Activated CD8-positive, alpha-beta memory T cell treated with anti-CD3 and anti-CD28 coated beads, Interleukin-2, amount 10 ng/mL, durations not matched to agents 7 days and 5 days (primary cell): ENCODE results near the gene SMYD2. TPM values are rescaled to one million over a fixed set of nuclear protein-coding genes. Genes with fewer than 3 reads are reported as not detected.

Experiments
- ATAC-seq: fragments of 150-1000 bp; cut with Tn5 transposase; one replicate; pipeline ENCODE4 v1.10.0; 2021; ENCODE audit warnings: moderate library complexity
- CTCF ChIA-PET: fragments of 350-600 bp; sonication (Branson Sonifier 250); formaldehyde crosslinking; loops from one replicate; lab custom pipeline; 2021; ENCODE audit warnings: antibody characterized with exemption; lab: Charles Lee
- DNase-seq: peaks from one replicate; pipeline ENCODE4 v3.0.0-alpha.2; 2020
- H3K27ac Mint-ChIP-seq: one replicate; pipeline ENCODE4 v1.8.0; 2021; ENCODE audit warnings: mild to moderate bottlenecking, mixed read lengths
- H3K27me3 Mint-ChIP-seq: one replicate; pipeline ENCODE4 v1.8.0; 2021; ENCODE audit warnings: mixed read lengths
- H3K36me3 Mint-ChIP-seq: one replicate; pipeline ENCODE4 v1.8.0; 2021; ENCODE audit warnings: mild to moderate bottlenecking, mixed read lengths
- H3K4me1 Mint-ChIP-seq: one replicate; pipeline ENCODE4 v1.8.0; 2021; ENCODE audit warnings: mixed read lengths
- H3K4me3 Mint-ChIP-seq: one replicate; pipeline ENCODE4 v1.8.0; 2021; ENCODE audit warnings: mild to moderate bottlenecking, moderate library complexity, mixed read lengths
- H3K9me3 Mint-ChIP-seq: one replicate; pipeline ENCODE4 v1.8.0; 2022; ENCODE audit warnings: low read depth, mixed read lengths
- total RNA-seq, 2 experiments: library from RNA; stranded (reverse); gene quantifications; one replicate each; pipeline ENCODE4 v1.2.3, GENCODE V29; 2021

Gene SMYD2
- total RNA-seq, 2 experiments from 2014 or later, result 23.1 to 26.5 TPM

DNA sequence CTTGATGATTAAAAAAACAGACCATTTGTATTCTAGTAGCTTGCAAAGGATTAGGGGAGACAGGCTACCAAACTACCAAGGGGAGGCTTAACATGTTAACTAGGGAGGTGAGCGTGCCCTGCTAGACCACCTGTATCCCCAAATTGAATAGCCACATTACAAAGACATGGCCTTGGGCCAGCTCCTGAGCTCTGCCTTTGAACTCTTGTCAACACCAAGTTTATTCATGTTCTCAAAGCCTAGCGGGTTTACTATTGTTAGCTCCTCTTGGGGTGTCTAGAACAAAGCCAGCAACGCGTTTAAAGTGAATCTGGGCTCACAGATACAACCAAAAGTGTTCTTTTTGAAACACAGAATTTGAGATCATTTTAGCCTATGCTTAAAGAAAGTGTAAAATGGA lies 36.3 kb downstream of the SMYD2 start:
- CTCF ChIA-PET, result interaction anchor here (1.0 to 11.8 kb wide), 4 partner anchors 10 to 103 kb away, joined by 3 to 99 read pairs (median 34); no protein-coding TSS in a partner anchor
- Mint-ChIP-seq H3K27me3 (no peaks in the 10 kb centered on the region), H3K4me3 (no peak overlapping the region), H3K9me3 (no peaks in the 10 kb centered on the region), H3K4me1 (peaks cover 4% of the 10 kb centered on the region), H3K36me3 (peaks cover 2% of the 10 kb centered on the region), H3K27ac (no peak overlapping the region)
- no peak for ATAC-seq
- DNase-seq, result no peak

DNA sequence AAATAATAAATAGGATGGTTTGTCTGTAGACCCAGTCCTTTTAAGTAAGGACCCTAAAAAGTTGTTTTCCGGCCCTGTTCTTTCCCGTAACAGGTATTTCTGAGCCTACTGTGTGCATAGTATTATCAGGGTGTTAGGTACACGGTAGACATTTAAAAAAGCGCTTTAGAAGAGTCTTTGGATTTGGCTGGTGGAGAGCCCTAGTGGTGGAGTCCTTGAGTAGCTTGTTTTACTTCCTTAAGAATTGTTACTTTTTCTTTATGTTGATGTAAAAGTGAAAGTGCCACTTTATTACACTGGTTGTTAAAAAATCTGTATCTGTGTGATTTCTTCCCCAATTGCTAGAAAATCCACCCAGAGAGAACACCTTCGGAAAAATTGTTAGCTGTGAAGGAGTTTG lies 36.8 kb downstream of the SMYD2 start:
- no peak for DNase-seq
- no peak for ATAC-seq
- Mint-ChIP-seq H3K9me3 (no peaks in the 10 kb centered on the region), H3K27ac (no peak overlapping the region), H3K4me3 (no peak overlapping the region), H3K4me1 (peaks cover 4% of the 10 kb centered on the region), H3K36me3 (peaks cover 2% of the 10 kb centered on the region), H3K27me3 (no peaks in the 10 kb centered on the region)
- CTCF ChIA-PET, result interaction anchor here (1.0 to 11.8 kb wide), 3 partner anchors 13 to 103 kb away, joined by 3 to 99 read pairs (median 64); no protein-coding TSS in a partner anchor

DNA sequence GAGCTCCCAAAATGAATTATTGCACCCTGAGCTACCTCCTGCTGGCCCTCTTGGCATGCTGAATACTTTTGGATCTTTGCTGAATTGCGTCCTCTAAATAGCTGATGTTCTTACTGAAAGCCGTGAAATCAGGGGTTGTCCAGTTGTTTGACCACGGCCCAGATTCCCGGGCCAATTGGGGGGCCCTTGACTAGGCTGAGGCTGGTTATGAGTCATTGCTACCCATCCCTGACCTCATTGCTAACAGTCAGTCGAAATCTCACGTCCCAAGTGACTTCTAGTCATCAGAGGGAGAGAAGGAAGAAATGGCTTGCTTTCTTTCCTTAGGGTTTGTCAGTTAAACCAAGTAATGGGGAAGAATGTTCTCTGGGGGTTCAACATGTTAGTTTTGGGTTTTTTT lies 37.4 kb downstream of the SMYD2 start:
- no peak overlapping the region for H3K27ac Mint-ChIP-seq
- no peak overlapping the region for H3K4me3 Mint-ChIP-seq
- DNase-seq (no peak), ATAC-seq (no peak)
- no peaks in the 10 kb centered on the region for H3K9me3 Mint-ChIP-seq
- H3K4me1 Mint-ChIP-seq, result peaks cover 4% of the 10 kb centered on the region
- H3K36me3 Mint-ChIP-seq, result peaks cover 2% of the 10 kb centered on the region
- CTCF ChIA-PET, result interaction anchor here (9.8 to 11.8 kb wide), 2 partner anchors 12 to 58 kb away, joined by 64 to 99 read pairs; no protein-coding TSS in a partner anchor
- H3K27me3 Mint-ChIP-seq, result no peaks in the 10 kb centered on the region

DNA sequence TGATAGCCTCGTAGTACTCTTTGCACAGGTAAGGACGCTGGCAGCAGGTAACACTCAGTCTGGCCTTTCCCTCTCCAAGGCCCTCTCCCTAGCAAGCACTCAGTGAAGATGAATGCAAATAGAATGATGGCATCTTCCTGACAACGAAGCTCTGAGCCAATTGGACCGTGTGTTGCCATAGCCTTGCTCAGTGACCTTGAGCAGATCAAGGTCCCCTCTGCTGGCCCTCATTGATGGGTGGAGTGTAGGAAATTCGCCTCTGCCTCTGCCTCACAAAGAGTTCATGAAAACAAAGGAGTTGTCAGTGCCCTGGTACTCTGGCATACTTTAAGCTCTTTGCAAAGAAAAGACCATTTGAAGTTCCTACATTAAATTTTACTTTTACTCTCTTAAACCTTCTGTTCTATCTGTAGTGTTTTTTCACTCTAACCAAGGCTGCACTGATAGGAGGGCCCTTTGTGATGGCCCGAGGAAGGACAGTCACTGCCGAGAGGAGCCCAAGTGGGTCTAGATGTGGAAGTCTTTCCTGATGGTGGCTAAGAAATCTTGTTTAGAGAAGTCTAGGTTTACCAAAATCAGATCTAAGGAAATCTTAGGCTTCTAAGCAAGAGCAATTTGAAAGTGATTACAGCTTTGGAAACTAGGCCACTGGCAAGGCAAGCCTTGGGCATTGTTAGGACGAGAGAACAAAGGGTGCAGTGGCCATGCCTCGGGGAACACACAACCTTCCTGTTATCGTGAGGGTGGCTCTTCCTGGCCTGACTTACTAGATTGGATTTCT lies 38.2 kb downstream of the SMYD2 start:
- CTCF ChIA-PET, result interaction anchor here (9.8 to 11.8 kb wide), 2 partner anchors 11 to 59 kb away, joined by 64 to 99 read pairs; no protein-coding TSS in a partner anchor
- no peaks in the 10 kb centered on the region for H3K27me3 Mint-ChIP-seq
- no peaks in the 10 kb centered on the region for H3K9me3 Mint-ChIP-seq
- H3K4me1 Mint-ChIP-seq, result peaks cover 4% of the 10 kb centered on the region
- H3K4me3 Mint-ChIP-seq, result no peak overlapping the region
- H3K27ac Mint-ChIP-seq, result no peak overlapping the region
- peaks cover 2% of the 10 kb centered on the region for H3K36me3 Mint-ChIP-seq
- DNase-seq (no peak), ATAC-seq (no peak)

DNA sequence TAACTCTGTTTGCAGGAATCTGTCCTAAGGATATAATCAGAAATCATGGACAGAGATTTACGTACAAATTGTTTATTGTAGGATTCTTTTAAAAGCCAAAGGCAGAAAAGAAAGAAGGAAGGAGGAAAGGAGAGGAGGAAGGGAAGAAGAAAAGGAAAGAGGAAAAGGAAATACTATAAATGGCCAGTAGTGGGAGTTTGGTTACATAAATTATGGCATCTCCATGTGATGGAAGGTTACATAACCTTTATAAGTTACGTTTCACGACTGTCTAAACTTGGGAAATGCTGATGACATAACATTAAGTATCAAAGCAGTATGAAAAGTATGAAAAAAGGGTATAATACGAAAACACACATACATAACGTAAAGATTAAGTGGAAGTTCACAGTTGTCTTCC lies 39.0 kb downstream of the SMYD2 start:
- CTCF ChIA-PET, result interaction anchor here (1.4 to 11.8 kb wide), 3 partner anchors 11 to 60 kb away, joined by 3 to 99 read pairs (median 64); no protein-coding TSS in a partner anchor
- no peaks in the 10 kb centered on the region for H3K27me3 Mint-ChIP-seq
- DNase-seq (no peak), ATAC-seq (no peak)
- no peaks in the 10 kb centered on the region for H3K9me3 Mint-ChIP-seq
- H3K36me3 Mint-ChIP-seq, result peaks cover 2% of the 10 kb centered on the region
- H3K4me3 Mint-ChIP-seq, result no peak overlapping the region
- H3K4me1 Mint-ChIP-seq, result peaks cover 4% of the 10 kb centered on the region
- no peak overlapping the region for H3K27ac Mint-ChIP-seq

DNA sequence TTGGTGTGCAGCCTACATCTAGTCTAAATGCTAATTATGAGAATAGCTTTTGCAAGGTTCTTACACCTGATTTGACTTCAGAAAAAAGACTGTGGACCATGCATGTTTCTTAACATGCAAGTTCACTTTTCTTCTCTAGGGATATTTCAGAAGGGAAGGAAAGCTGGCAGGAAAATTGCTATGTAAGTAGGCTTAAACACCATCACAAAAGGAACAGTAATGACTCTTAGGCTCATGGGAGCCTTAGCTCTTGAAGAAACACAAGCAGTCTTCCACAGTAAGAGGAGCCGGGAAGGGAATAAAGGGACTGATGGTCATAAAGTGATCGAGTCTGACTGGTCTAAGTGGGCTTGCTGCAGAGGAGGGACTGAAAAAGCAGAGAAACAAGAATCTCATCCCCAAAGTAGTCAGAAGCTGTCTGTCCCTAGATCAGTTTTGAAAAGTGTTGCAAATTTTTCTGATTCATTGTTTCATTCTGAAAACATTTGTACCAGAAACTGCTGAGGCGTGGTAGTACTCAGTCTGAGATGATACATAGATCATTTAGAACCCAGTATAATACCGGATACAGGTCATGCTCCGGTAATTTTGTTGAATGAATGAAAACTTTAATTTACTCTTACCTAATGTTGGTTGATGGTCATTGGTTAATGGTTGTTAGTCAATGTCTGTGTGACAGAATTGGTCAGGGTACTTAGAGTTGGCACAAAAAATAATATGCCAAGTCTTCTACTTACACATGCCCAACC lies 40.9 kb downstream of the SMYD2 start:
- CTCF ChIA-PET, result interaction anchor here (0.9 to 11.8 kb wide), 4 partner anchors 9 to 107 kb away, joined by 3 to 99 read pairs (median 6); no protein-coding TSS in a partner anchor
- no peak overlapping the region for H3K27ac Mint-ChIP-seq
- no peak for ATAC-seq
- peaks cover 4% of the 10 kb centered on the region for H3K4me1 Mint-ChIP-seq
- H3K9me3 Mint-ChIP-seq, result no peaks in the 10 kb centered on the region
- no peaks in the 10 kb centered on the region for H3K27me3 Mint-ChIP-seq
- no peak for DNase-seq
- no peaks in the 10 kb centered on the region for H3K36me3 Mint-ChIP-seq
- no peak overlapping the region for H3K4me3 Mint-ChIP-seq

DNA sequence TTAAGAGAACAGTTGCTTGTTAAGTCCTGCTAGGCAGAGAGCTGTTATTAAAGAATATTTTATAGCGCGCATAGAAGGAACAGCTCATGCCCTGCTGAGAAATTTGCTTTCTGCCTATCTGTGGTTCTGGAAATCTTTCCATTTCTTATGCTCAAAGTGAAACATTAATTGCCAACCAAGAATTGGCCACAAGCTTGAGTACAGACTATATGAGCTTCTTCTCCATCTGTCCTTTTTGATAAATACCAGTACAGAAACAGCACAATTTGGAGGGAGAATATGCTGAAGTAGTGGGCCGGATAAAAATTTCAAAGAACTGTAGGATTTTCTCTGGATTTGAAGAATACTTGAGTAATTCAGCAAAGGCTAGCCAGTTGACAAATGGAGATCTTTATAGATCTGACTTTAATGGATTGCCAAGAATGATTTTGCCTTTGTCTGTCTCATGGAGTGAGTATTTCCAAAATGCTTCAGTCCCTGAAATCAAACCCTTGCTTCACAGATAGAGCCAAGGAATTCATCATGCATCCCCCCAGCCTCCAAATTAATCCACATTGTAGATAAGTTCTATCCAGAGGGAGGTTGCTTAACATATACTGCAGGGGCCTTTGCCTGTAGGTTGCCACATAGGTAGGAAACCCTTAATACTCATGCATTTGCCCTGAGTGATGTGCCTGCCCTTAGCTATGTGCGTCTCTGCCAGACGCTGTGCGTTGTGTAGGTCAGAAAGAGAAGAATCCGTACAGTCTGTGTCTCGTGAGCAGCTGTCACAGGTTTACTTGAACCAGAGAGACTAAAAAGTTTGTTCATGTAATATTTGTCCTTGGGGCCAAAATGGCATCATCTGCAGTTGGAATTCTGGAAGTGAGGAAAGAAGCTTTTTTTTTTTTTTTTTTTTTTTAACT lies 44.2 kb downstream of the SMYD2 start:
- Mint-ChIP-seq H3K9me3 (no peaks in the 10 kb centered on the region), H3K27ac (no peak overlapping the region), H3K4me3 (no peak overlapping the region), H3K4me1 (peaks cover 9% of the 10 kb centered on the region), H3K27me3 (no peaks in the 10 kb centered on the region), H3K36me3 (no peaks in the 10 kb centered on the region)
- CTCF ChIA-PET, result interaction anchor here (1.1 to 15.1 kb wide), 5 partner anchors 7 to 111 kb away, joined by 3 to 373 read pairs (median 6); partner anchors contain the start of gene SMYD2
- ATAC-seq (no peak), DNase-seq (no peak)

DNA sequence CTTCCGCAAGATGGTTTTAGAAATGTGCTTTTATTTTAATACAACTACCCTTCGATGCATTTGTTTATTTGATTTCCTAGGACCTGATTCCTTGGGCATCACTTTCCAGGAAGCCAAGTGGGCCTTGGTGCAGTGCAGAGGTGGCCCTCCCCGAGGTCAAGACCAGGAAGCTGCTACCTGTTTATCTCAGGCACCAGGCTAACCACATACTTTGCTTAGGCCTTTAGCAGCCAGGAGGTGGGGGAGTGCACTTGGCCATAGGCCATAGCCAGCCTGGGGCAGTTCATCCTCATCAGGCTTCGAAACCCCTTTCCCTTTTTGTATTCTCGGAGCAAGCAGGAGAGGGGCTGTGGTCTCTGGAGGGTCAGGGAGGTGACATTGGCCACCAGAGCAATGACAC lies 45.4 kb downstream of the SMYD2 start:
- CTCF ChIA-PET, result interaction anchor here (0.6 to 15.1 kb wide), 5 partner anchors 50 to 258 kb away, joined by 3 to 373 read pairs (median 30); no protein-coding TSS in a partner anchor
- no peak for DNase-seq
- H3K9me3 Mint-ChIP-seq, result no peaks in the 10 kb centered on the region
- H3K27ac Mint-ChIP-seq, result no peak overlapping the region
- no peak for ATAC-seq
- peaks cover 9% of the 10 kb centered on the region for H3K4me1 Mint-ChIP-seq
- H3K4me3 Mint-ChIP-seq, result no peak overlapping the region
- H3K36me3 Mint-ChIP-seq, result no peaks in the 10 kb centered on the region
- no peaks in the 10 kb centered on the region for H3K27me3 Mint-ChIP-seq

DNA sequence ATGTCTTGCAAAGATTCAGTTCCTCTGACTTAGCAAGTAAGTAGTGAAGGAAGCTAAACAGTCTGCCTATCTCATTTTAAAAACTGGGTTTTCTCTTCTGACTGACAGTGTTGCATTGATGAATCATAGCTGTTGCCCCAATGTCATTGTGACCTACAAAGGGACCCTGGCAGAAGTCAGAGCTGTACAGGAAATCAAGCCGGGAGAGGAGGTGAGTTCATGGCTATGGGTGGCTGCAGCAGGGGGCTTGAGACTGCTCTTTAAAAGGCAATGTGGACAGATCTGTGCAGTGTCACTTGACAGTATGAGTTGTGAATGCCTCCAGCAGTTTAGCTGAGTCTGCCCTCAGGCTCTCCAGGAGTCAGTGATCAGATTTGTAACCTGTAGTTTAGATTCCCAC lies 46.6 kb downstream of the SMYD2 start:
- Mint-ChIP-seq H3K27ac (no peak overlapping the region), H3K9me3 (no peaks in the 10 kb centered on the region), H3K4me1 (peaks cover 9% of the 10 kb centered on the region), H3K27me3 (no peaks in the 10 kb centered on the region), H3K36me3 (no peaks in the 10 kb centered on the region), H3K4me3 (no peak overlapping the region)
- ATAC-seq (no peak), DNase-seq (no peak)
- CTCF ChIA-PET, result interaction anchor here (1.0 to 15.1 kb wide), 13 partner anchors 11 to 257 kb away, joined by 3 to 373 read pairs (median 13); partner anchors contain the start of gene SMYD2

DNA sequence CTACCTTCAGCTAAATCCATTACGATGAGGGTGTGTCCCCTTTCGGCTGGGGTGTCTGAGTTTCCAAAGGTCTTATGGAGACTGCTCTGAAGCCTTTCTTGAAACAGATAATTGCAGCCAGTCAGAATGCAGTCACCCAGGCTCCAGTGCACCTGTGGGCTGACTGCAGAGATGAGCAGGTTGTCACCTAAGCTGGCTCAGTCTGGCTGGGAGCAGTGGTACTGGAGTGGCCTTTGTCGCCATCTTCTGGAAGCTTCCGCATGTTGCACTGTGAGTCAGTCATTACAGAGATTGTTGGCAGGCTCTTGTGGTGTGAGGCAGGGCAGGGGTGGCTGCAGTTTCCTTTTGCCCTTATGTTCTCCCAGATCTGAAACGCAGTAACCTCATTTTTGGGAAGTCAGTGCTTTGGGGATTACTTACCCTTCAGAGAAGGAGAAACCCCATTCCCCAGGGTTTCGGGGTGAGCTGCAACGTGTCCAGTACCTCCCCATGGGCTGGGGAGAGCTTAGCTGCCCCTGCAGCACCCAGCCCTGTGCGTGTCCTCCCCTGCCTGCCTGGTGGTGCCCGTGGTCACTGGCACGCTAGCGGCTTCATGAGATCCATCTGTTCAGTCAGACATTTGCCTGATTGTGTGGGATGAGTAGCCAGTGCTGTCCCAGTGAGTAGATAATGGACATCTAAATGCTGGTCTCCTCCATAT lies 48.0 kb downstream of the SMYD2 start:
- H3K27me3 Mint-ChIP-seq, result no peaks in the 10 kb centered on the region
- H3K27ac Mint-ChIP-seq, result no peak overlapping the region
- H3K4me3 Mint-ChIP-seq, result no peak overlapping the region
- H3K4me1 Mint-ChIP-seq, result peaks cover 9% of the 10 kb centered on the region
- H3K9me3 Mint-ChIP-seq, result no peaks in the 10 kb centered on the region
- H3K36me3 Mint-ChIP-seq, result no peaks in the 10 kb centered on the region
- CTCF ChIA-PET, result interaction anchor here (1.0 to 15.1 kb wide), 26 partner anchors 9 to 311 kb away, joined by 3 to 373 read pairs (median 5); partner anchors contain the start of gene SMYD2
- DNase-seq, result peak; percentile 86
- ATAC-seq, result peak; percentile 92

DNA sequence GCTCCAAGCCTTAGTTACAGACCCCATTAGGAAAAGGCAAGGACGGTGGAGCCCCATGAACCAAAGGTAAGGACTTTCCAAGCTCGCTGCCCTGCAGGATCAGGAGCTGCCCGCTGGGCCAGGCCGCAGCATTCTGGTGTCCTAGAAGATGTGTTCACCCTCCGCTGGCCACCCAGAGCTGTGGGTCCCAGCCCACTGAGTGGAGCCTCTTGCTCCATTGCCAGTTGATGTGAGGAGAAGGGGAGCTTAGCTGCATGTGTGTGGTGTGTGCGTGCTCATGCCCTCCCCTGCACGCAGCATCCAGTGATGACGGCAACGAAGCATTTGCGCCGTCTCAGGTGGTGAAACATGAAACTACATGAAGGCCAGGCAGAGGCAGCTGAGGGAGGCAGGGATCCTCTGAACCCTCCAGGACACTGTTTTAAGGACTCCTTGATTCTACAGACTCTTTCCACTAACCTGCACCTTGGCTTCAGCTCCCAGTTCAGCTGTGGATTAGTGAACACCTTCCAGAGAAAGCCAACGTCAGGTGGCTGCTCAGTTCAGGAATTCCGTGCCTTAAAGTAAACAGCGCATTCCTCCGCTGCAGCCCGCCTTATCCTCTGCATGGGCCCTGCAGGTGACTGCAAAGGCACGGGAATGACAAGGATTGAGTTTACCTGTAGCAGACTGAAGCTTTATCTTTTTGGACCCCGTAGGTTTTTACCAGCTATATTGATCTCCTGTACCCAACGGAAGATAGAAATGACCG lies 48.7 kb downstream of the SMYD2 start:
- ATAC-seq, result no peak
- Mint-ChIP-seq H3K4me3 (no peak overlapping the region), H3K27ac (no peak overlapping the region), H3K27me3 (no peaks in the 10 kb centered on the region), H3K4me1 (peaks cover 9% of the 10 kb centered on the region), H3K9me3 (no peaks in the 10 kb centered on the region), H3K36me3 (no peaks in the 10 kb centered on the region)
- CTCF ChIA-PET, result interaction anchor here (0.6 to 15.1 kb wide), 22 partner anchors 8 to 927 kb away, joined by 3 to 373 read pairs (median 6); partner anchors contain the start of gene SMYD2
- DNase-seq, result no peak
